Astrocyte of the cerebellum (primary cell): ENCODE results near the gene RUVBL2.

Source experiments
- DNase-seq: peaks from one replicate; pipeline ENCODE4 v3.0.0-alpha.2; 2011; ENCODE audit warnings: low read depth
- H3K4me3 ChIP-seq: 2 replicates; pipeline ENCODE4 v1.5.1; 2011; ENCODE audit warnings: mild to moderate bottlenecking, low read depth, low read length, moderate library complexity
- in situ Hi-C: cut with HindIII; loops from 2 replicates; pipeline ENCODE4 v1.10.0; 2017; ENCODE audit warnings: low sequenced_read_pairs
- TF ChIP-seq, protein P1 (sequence below): IDR thresholded peaks from 2 replicates; pipeline ENCODE4 v1.5.1; 2012; ENCODE audit warnings: low read length, low read depth, moderate library complexity, mild to moderate bottlenecking; ENCODE audit errors: missing control alignments

Gene RUVBL2

GRCh38 chr19:48968179-48968661 is 25.5 kb upstream of the RUVBL2 start:
- no peak for DNase-seq
- in situ Hi-C loops: no loop called here
- TF ChIP-seq, protein P1, sequence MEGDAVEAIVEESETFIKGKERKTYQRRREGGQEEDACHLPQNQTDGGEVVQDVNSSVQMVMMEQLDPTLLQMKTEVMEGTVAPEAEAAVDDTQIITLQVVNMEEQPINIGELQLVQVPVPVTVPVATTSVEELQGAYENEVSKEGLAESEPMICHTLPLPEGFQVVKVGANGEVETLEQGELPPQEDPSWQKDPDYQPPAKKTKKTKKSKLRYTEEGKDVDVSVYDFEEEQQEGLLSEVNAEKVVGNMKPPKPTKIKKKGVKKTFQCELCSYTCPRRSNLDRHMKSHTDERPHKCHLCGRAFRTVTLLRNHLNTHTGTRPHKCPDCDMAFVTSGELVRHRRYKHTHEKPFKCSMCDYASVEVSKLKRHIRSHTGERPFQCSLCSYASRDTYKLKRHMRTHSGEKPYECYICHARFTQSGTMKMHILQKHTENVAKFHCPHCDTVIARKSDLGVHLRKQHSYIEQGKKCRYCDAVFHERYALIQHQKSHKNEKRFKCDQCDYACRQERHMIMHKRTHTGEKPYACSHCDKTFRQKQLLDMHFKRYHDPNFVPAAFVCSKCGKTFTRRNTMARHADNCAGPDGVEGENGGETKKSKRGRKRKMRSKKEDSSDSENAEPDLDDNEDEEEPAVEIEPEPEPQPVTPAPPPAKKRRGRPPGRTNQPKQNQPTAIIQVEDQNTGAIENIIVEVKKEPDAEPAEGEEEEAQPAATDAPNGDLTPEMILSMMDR: no peak
- H3K4me3 ChIP-seq: no peak overlapping the region

- in situ Hi-C loops: no loop called here
- TF ChIP-seq, protein P1: no peak
- no peak for DNase-seq
These were observed 24.9 kb upstream of the RUVBL2 start for GRCh38 chr19:48968813-48969218.

GRCh38 chr19:48969276-48970138 is 24.2 kb upstream of the RUVBL2 start:
- DNase-seq: no peak
- H3K4me3 ChIP-seq: no peak overlapping the region
- TF ChIP-seq, protein P1: no peak
- in situ Hi-C loops: no loop called here

More at GRCh38 chr19:48968813-48969218, 24.9 kb upstream of the RUVBL2 start:
- H3K4me3 ChIP-seq: no peak overlapping the region

GRCh38 chr19:48970139-48970766 is 23.4 kb upstream of the RUVBL2 start:
- no peak for DNase-seq
- TF ChIP-seq, protein P1: no peak
- H3K4me3 ChIP-seq: no peak overlapping the region
- in situ Hi-C loops: no loop called here

GRCh38 chr19:48970923-48971395 is 22.7 kb upstream of the RUVBL2 start:
- DNase-seq: peak; percentile 59
- TF ChIP-seq, protein P1: peak; percentile 94
- H3K4me3 ChIP-seq: no peak overlapping the region
- in situ Hi-C loops: no loop called here

GRCh38 chr19:48975947-48976847 is 17.5 kb upstream of the RUVBL2 start:
- TF ChIP-seq, protein P1: peak; percentile 20
- no peak for DNase-seq
- in situ Hi-C loops: no loop called here
- no peak overlapping the region for H3K4me3 ChIP-seq
